ENCODE measurements around the gene CERK.
"Not testable (repeated sequence)": the region's sequence is repeated elsewhere in the genome, so short reads cannot be mapped to it uniquely, and the experiment has no call there.

CERK gene

DNA sequence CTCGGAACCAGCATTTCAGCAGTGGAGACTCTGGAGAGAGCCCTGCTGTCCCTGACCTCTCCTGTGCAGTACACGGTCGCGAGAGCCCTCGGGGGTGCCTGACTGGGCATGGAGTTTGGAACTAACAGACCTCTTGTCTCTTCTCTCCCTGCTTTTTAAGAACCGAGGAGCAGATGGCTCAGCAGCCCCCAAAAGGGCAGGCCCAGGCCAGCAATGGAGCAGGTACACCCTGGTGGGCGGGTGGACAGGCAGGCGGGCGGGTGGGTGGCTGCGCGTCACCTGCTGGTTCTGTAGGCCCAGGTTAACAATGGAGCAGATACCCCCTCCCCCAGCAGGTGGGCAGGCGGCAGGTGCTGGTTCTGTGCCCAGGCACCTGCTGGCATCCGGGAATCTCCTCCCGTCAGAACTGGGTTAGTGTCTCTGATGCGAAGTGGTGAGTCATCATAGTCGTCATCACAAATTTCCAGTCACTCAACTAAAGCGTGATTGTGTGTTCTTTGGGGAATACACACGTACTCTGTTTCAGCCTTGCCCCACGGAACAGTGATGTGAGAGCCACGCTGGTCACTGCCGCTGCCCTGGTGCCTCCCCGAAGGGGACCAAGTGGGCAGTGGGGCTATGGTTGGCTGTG, 76.7 kb downstream of the CERK start:
- DNase-seq (ENCODE audit: low spot score) = no peak

GRCh38 chr22:46660604-46661201, 77.3 kb downstream of the CERK start:
- no peak for DNase-seq (ENCODE audit: low spot score)

DNA sequence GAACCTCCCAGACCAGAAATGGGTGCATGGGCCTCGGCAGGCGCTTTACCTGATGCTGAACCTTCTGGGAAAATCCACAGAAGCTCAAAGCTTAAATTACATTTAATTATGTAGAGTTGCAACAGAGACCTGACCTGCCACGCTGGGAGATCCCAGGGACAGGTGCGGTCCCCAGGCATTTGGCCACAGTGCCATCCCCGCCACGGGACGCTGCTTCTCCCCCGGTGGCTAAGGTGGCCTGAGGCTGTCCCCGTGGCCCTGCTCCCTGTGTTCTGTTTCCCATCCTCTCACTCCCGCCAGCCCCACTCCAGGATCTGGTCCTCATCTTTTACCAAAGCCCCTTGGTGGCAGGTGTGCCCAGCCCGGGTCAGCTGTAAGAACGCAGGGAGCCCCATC, 78.3 kb downstream of the CERK start:
- no peak for DNase-seq (ENCODE audit: low spot score)

GRCh38 chr22:46659059-46659790, 78.8 kb downstream of the CERK start:
- DNase-seq (ENCODE audit: low spot score) = no peak

- DNase-seq (ENCODE audit: low spot score) = no peak
Observed at GRCh38 chr22:46657996-46658947, 79.8 kb downstream of the CERK start.

- no peak for DNase-seq (ENCODE audit: low spot score)
Observed at GRCh38 chr22:46657655-46657953, 80.4 kb downstream of the CERK start.

DNA sequence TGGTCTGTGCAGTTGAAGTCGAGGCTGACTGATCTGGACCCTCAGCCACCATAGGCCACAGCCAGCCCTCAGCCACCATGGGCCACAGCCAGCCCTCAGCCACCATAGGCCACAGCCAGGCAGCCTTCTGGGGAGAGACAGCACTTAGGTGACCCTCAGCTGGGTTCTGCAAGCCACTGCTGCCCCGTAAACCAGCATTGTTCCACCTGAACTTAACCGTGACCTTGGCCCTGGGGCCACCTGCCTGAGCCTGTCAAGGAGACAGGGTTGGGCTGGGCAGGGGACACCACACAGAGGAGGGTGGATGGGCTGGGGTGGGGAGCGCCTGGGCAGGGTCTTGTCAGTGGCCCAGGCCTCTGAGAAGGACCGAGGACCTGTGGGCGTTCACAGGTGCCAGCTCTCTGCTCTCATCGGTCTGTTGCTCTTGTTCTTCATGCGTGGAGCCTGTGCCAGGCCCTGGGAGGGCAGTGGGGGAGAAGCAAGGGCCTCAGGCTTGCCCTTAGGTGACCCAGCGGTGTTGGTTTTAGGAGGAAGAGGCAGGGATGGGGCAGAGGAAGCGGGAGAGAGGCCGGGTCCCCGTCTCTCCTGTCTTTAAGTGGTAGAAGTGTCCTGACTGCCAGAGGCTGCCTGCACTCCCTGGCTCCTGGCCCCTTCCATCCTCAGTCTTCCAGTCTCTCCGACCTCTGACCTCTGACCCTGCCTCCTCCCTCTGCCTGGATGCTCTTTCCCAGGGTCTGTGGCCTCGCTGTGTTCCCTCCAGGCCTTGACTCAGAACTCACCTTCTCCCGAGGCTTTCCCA, 81.0 kb downstream of the CERK start:
- DNase-seq (ENCODE audit: low spot score) = no peak

- DNase-seq (ENCODE audit: low spot score) = no peak
Observed at GRCh38 chr22:46655861-46656608, 82.0 kb downstream of the CERK start.

DNA sequence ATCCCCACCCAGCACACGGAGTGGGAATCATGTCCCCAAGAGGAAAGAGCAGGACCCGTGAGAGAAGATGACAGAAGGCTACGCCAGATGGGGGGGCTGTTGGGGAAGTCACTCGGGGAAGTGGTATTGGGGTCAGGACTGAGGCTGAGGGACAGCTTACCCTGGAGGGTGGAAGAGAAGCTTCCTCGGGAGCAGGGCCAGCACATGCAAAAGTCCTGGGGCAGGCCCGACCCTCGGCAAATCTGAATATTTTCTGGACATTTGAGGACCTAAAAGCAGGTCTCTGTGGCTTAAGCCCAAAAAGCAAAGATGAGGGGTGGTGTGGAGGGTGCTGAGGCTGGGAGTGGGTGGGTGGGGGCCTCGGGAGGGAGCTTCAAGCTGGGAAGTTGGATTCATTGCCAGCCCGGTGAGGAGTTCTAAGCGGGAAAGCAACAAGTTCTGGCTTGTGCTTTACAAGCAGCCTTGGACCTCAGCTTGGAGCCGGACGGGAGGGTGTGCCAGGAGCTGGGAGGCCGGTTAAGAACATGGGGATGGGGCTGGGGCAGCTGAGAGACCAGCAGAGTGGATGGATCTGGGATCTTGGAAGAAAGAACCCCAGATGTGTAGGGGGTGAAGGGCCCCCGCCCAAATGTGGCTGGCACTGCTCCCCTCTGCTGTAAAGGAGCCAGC, 83.0 kb downstream of the CERK start:
- no peak for DNase-seq (ENCODE audit: low spot score)

GRCh38 chr22:46654426-46654825, 83.6 kb downstream of the CERK start:
- DNase-seq (ENCODE audit: low spot score) = no peak

DNA sequence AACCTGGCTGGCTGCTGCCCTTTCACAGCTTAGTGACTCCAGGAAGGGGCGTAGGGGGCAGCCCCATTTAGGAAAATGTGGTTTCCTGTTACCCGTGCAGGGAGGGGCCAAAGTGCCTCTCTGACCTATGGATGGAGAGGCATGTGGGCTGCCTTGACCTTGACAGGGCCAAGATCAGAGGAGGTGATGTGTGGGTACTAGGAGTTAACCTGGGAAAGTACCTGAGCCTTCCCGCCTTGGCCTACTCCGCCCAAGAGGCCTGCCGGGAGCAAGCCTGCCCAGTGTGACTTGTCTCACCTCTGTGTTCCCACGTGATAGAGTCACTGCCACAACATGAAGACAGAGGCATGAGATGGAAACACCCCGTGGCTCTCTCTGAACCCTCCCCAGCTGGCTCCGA, 84.5 kb downstream of the CERK start:
- no peak for DNase-seq (ENCODE audit: low spot score)

GRCh38 chr22:46652847-46653331, 85.2 kb downstream of the CERK start:
- DNase-seq (ENCODE audit: low spot score) = no peak

- no peak for DNase-seq (ENCODE audit: low spot score)
Observed at GRCh38 chr22:46652081-46652846, 85.8 kb downstream of the CERK start.

DNA sequence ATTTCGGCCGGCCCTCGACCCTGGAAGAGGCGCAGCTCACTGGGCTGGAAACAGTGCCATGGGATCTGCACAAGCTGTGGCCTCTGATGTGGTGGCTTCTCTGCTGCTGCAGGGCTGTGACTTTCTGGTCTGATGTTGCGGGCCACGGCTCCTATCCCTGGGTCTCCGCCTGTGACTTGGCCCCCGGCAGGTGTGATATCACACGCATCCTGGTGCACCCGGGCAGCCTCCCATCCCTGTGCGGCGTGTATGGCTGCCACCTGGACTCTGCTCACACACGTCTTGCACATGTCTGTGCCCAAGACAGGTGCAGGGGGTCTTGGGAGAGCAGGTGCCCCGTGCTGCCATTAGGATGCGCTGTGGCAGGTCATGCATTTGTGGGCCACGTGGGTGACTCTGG, 86.7 kb downstream of the CERK start:
- DNase-seq (ENCODE audit: low spot score) = no peak

DNA sequence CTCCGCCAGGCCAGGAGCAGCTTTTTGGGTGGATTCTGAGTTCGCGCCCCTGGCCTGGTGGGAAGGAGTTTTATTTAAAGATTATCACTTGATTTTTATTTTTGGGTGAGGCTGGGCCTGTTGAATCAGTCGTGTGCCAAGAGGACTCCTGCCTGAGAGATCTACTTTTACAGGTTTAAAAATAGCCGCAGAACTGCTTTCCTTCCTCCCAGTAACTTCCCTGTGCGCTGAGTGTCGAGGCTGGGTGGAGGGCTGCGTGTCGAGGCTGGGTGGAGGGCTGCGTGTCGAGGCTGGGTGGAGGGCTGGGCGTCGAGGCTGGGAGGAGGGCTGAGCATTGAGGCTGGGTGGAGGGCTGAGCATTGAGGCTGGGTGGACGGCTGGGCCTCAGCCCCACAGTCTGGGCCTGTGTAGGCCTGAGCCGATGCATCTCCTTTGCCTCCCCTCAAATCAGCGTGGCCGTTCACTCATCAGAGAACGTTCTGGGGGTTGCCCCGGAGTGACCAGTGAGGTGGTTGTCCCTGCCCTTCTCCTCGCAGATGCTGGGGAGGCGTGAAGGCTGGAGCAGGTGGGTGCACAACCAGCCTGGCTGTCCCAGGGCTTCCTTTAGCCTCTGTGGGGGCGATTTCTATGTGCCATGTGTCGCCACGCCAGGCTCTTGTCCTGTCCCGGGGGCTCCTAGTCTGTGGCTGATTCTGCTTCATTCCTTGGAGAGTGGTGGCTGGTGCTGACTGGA, 87.8 kb downstream of the CERK start:
- DNase-seq (ENCODE audit: low spot score) = no peak

DNA sequence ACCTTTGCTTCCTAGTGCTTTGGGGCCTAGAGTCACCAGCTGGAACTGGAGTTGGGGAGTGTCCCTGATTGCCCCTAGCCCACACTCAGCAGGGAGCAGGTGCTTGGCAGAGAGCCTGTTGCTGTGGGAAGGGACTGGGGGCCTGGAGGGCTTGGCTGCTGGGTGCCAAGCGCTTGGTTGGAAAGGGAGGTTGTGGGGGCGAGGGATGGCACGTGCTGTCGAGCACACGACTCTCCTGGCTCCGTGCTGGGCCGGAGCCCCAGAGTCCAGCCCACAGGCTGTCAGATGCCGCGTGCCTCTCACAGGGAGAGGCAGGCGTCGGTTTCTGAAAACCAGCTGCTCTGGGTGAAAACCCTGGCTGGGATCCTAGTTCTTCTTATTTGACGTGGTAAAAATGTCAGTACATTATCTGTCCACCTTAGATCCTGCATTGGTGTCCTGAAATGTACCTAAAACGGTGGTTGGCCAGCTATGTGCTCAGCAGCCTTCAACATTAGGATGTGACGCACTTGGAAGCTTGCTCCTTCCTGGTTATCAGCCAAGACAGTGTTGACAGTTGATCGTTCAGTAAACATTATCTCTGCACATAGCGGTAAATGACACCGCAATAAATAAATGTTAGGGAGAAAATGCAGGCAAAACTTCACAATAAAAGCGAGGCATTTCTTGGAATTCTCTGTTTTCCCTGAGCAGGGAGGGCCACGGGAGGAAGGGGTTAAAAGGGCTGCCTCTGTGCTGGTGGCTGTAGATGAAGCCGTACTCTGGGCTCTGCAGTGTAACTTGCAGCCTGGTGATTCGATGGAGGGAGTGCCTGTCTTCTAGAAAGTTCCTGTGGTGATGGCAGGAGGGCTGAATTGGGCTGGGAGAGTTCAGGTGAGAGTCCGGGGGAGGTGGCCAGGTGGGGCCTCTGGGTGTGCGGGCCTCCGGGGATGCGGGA, 88.6 kb downstream of the CERK start:
- no peak for DNase-seq (ENCODE audit: low spot score)

DNA sequence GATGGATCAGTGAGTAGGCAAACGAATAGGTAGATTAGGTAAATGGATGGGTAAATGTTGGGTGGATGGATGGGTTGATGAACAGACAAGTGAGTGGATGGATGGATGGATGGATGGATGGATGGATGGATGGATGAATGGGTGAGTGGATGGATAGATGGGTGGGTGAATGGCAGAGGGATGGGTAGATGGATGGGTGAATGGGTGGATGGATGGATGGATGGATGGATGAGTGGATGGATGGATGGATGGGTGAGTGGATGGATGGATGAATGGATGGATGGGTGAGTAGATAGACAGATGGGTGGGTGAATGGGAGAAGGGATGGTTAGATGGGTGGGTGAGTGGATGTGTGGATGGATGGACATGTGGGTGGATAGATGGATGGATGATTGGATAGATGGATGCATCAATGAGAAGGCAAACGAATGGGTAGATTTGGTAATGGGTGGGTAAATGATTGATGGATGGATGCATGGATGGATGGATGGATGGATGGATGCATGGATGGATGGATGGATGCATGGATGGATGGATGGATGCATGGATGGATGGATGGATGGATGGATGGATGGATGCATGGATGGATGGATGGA, 89.7 kb downstream of the CERK start:
- DNase-seq (ENCODE audit: low spot score) = not testable (repeated sequence)

Measured in ecto neural progenitor cell (in vitro differentiated cells).